ENCODE data around the gene EGFL7.
"Not testable (repeated sequence)": the region's sequence is repeated elsewhere in the genome, so short reads cannot be mapped to it uniquely, and the experiment has no call there.

Gene EGFL7

GRCh38 chr9:136703276-136703860 lies 40.7 kb downstream of the EGFL7 start:
- FAIRE-seq, result no peak

- not testable (repeated sequence) for FAIRE-seq
Observed at GRCh38 chr9:136704741-136705140, 42.0 kb downstream of the EGFL7 start.

- no peak for FAIRE-seq
Observed at GRCh38 chr9:136705564-136705963, 42.8 kb downstream of the EGFL7 start.

GRCh38 chr9:136707011-136707410 lies 44.3 kb downstream of the EGFL7 start:
- FAIRE-seq, result no peak

- FAIRE-seq, result no peak
Observed at GRCh38 chr9:136707849-136708517, 45.3 kb downstream of the EGFL7 start.

GRCh38 chr9:136709454-136710109 lies 46.9 kb downstream of the EGFL7 start:
- no peak for FAIRE-seq

- no peak for FAIRE-seq
Observed at GRCh38 chr9:136710543-136710942, 47.8 kb downstream of the EGFL7 start.

- FAIRE-seq, result not testable (repeated sequence)
Observed at GRCh38 chr9:136711219-136711648, 48.5 kb downstream of the EGFL7 start.

- FAIRE-seq, result no peak
Observed at GRCh38 chr9:136711751-136712689, 49.3 kb downstream of the EGFL7 start, which contains the start of gene DIPK1B. Gene DIPK1B (plus strand): TSS chr9:136712572. CDS start chr9:136712666, 94 bp downstream.

GRCh38 chr9:136712690-136713544 lies 50.2 kb downstream of the EGFL7 start:
- FAIRE-seq, result no peak

GRCh38 chr9:136713550-136713949 lies 50.8 kb downstream of the EGFL7 start:
- FAIRE-seq, result no peak

- no peak for FAIRE-seq
Observed at GRCh38 chr9:136714096-136714892, 51.6 kb downstream of the EGFL7 start.

- FAIRE-seq, result no peak
Observed at GRCh38 chr9:136714893-136715274, 52.2 kb downstream of the EGFL7 start.

- no peak for FAIRE-seq
Observed at GRCh38 chr9:136717399-136717798, 54.7 kb downstream of the EGFL7 start.

GRCh38 chr9:136718345-136719194 lies 55.9 kb downstream of the EGFL7 start:
- FAIRE-seq, result no peak

- no peak for FAIRE-seq
Observed at GRCh38 chr9:136719195-136719880, 56.6 kb downstream of the EGFL7 start.

- FAIRE-seq, result no peak
Observed at GRCh38 chr9:136720251-136720897, 57.7 kb downstream of the EGFL7 start.

- no peak for FAIRE-seq
Observed at GRCh38 chr9:136720898-136721338, 58.2 kb downstream of the EGFL7 start.

Measured in colon (tissue), 2 donors.